HG03045 (cell line): Measurements from ENCODE around the gene CDH13.

Experiments used
- ATAC-seq: cut with Tn5 transposase; IDR thresholded peaks from one replicate; pipeline ENCODE4 v1.9.1; 2021; ENCODE audit warnings: mild to moderate bottlenecking, moderate library complexity; ENCODE audit not compliant: unreplicated experiment

Gene CDH13

GRCh38 chr16:82773018-82773417 is 146.2 kb downstream of the CDH13 start:
- no peak for ATAC-seq

GRCh38 chr16:82776470-82777146 is 149.8 kb downstream of the CDH13 start:
- ATAC-seq: no peak

GRCh38 chr16:82782715-82783251 is 156.0 kb downstream of the CDH13 start:
- no peak for ATAC-seq

- no peak for ATAC-seq
These were observed 157.3 kb downstream of the CDH13 start for GRCh38 chr16:82783933-82784572.

GRCh38 chr16:82784573-82784968 is 157.8 kb downstream of the CDH13 start:
- ATAC-seq: no peak

- no peak for ATAC-seq
These were observed 161.5 kb downstream of the CDH13 start for GRCh38 chr16:82788225-82788624.

GRCh38 chr16:82788919-82789318 is 162.2 kb downstream of the CDH13 start:
- ATAC-seq: no peak

GRCh38 chr16:82792693-82793092 is 165.9 kb downstream of the CDH13 start:
- no peak for ATAC-seq

- no peak for ATAC-seq
These were observed 166.9 kb downstream of the CDH13 start for GRCh38 chr16:82793528-82794245.

- ATAC-seq: no peak
These were observed 169.3 kb downstream of the CDH13 start for GRCh38 chr16:82796047-82796446.

GRCh38 chr16:82801361-82801760 is 174.6 kb downstream of the CDH13 start:
- ATAC-seq: no peak

- ATAC-seq: no peak
These were observed 179.1 kb downstream of the CDH13 start for GRCh38 chr16:82805866-82806265.

- no peak for ATAC-seq
These were observed 180.5 kb downstream of the CDH13 start for GRCh38 chr16:82807311-82807710.

GRCh38 chr16:82808036-82808435 is 181.3 kb downstream of the CDH13 start:
- ATAC-seq: no peak

- ATAC-seq: no peak
These were observed 183.3 kb downstream of the CDH13 start for GRCh38 chr16:82810077-82810476.

GRCh38 chr16:82814059-82814458 is 187.3 kb downstream of the CDH13 start:
- ATAC-seq: no peak

- no peak for ATAC-seq
These were observed 192.5 kb downstream of the CDH13 start for GRCh38 chr16:82819286-82819685.

- no peak for ATAC-seq
These were observed 194.1 kb downstream of the CDH13 start for GRCh38 chr16:82820855-82821254.

- no peak for ATAC-seq
These were observed 197.6 kb downstream of the CDH13 start for GRCh38 chr16:82824408-82824807.

- no peak for ATAC-seq
These were observed 202.5 kb downstream of the CDH13 start for GRCh38 chr16:82829301-82829700.

GRCh38 chr16:82830944-82831343 is 204.2 kb downstream of the CDH13 start:
- ATAC-seq: no peak

GRCh38 chr16:82832821-82833220 is 206.1 kb downstream of the CDH13 start:
- ATAC-seq: no peak
